Large intestine (tissue), 3 donors: ENCODE results near the gene SDC4. TPM values are rescaled to one million over a fixed set of nuclear protein-coding genes. Genes with fewer than 3 reads are reported as not detected.

Source experiments
- DNase-seq, 2 donors: peaks; one replicate each; pipeline versions ENCODE4 v3.0.0 to v3.0.0-alpha.2; 2013
- H3K27ac ChIP-seq: one replicate; pipeline ENCODE4 v1.5.1; 2013; ENCODE audit warnings: low read length
- H3K27me3 ChIP-seq: 2 replicates; pipeline ENCODE4 v1.6.1; 2013; ENCODE audit warnings: low read length; ENCODE audit not compliant: control insufficient read depth, insufficient read depth
- H3K36me3 ChIP-seq: 2 replicates; pipeline ENCODE4 v1.6.1; 2013; ENCODE audit warnings: low read length; ENCODE audit not compliant: control insufficient read depth, insufficient read depth
- H3K4me1 ChIP-seq: one replicate; pipeline ENCODE4 v1.6.1; 2013; ENCODE audit warnings: low read length; ENCODE audit not compliant: control insufficient read depth, insufficient read depth
- H3K4me3 ChIP-seq: one replicate; pipeline ENCODE4 v1.5.1; 2013; ENCODE audit warnings: low read length
- H3K9me3 ChIP-seq: one replicate; pipeline ENCODE4 v1.6.1; 2013; ENCODE audit warnings: mild to moderate bottlenecking, low read depth, low read length, moderate library complexity; ENCODE audit not compliant: control insufficient read depth
- WGBS: methylation state at CpG from one replicate; pipeline ENCODE4 v1.1.5; 2013; ENCODE audit warnings: low lambda C conversion rate; ENCODE audit not compliant: insufficient coverage; 5-methylcytosine and 5-hydroxymethylcytosine counted together
- polyA plus RNA-seq: library from polyadenylated mRNA; unstranded; fragments of 120-200 nt; gene quantifications from one replicate; pipeline ENCODE4 v1.2.1, GENCODE V29; 2013

SDC4 gene
- polyA plus RNA-seq, 1 donor, result 87.8 TPM

GRCh38 chr20:45307076-45307640 is 41.1 kb downstream of the SDC4 start:
- no CpG with 5 or more reads among the region's 16 CpGs for WGBS
- peaks cover 4% of the 10 kb centered on the region for H3K9me3 ChIP-seq
- no peaks in the 10 kb centered on the region for H3K4me1 ChIP-seq
- peaks cover 84% of the 10 kb centered on the region for H3K27me3 ChIP-seq
- no peak overlapping the region for H3K27ac ChIP-seq
- DNase-seq, result no peak
- no peak overlapping the region for H3K4me3 ChIP-seq
- H3K36me3 ChIP-seq, result no peaks in the 10 kb centered on the region

DNA sequence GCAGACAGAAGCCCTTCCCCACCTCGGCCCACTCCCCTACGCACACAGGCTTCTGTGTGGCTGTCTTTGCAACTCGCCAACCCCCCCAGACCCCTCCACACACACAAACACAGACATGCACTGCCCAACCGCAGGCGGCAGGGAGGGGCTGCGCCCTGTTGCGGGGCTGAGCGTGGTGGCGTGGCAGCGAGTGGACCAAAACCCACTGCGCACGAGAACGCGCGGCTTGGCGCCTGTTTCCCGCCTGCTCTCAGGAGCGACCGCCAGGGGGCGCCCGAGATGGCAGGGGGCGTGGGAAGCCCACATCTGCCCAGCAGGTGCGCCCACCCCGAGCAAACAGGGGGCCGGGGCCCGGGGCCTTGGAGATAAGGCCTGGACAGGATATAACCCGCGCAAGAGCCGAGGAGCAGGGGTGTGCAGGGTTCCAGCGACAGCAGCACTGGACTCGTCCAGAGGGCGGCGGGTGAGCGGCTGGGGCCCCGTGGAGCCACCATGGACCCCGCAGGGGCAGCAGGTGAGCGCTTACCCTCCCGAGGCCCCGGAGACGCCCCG is 41.7 kb downstream of the SDC4 start, which contains the start of gene RBPJL:
RBPJL (plus strand) TSS at position 410 of the 552 bp plus-strand sequence; CDS start at position 493, 83 bp downstream.
- H3K4me3 ChIP-seq, result no peak within 1 kb of the TSS
- no peaks in the 10 kb centered on the region for H3K36me3 ChIP-seq
- H3K27ac ChIP-seq, result no peak within 1 kb of the TSS
- peaks cover 4% of the 10 kb centered on the region for H3K9me3 ChIP-seq
- H3K4me1 ChIP-seq, result no peaks in the 10 kb centered on the region
- WGBS, result no CpG with 5 or more reads among the region's 41 CpGs
- H3K27me3 ChIP-seq, result peaks cover 78% of the 10 kb centered on the region
- no peak for DNase-seq

DNA sequence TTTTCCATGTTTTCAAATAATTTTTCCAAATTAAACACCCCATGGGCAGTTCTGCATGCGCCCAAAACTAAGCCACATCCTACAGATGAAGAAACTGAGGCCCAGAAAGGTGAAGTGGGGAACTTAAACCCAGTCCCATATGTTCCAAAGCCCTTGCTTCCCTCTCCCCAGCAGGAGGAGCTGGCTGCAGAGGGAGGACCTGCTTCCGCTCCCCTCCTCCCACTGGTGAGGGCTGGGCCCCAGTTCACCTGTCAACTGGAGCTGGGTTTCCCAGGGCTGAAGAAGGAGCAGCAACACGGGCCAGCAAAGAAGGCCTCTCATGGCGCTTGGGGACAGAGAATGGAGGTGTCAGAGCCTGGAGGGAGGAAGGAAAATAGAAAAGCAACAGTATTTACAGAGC is 43.0 kb downstream of the SDC4 start:
- WGBS, result 65% methylated on average over 2 of the region's 4 CpGs
- Histone ChIP-seq H3K9me3 (peaks cover 4% of the 10 kb centered on the region), H3K36me3 (no peaks in the 10 kb centered on the region), H3K4me3 (no peak overlapping the region), H3K27ac (no peak overlapping the region), H3K4me1 (no peaks in the 10 kb centered on the region), H3K27me3 (peaks cover 70% of the 10 kb centered on the region)
- no peak for DNase-seq

GRCh38 chr20:45304464-45304999 is 43.7 kb downstream of the SDC4 start:
- Histone ChIP-seq H3K36me3 (no peaks in the 10 kb centered on the region), H3K4me3 (no peak overlapping the region), H3K4me1 (no peaks in the 10 kb centered on the region), H3K27me3 (peaks cover 65% of the 10 kb centered on the region), H3K27ac (no peak overlapping the region), H3K9me3 (peaks cover 4% of the 10 kb centered on the region)
- no CpG with 5 or more reads among the region's 43 CpGs for WGBS
- DNase-seq, result no peak

DNA sequence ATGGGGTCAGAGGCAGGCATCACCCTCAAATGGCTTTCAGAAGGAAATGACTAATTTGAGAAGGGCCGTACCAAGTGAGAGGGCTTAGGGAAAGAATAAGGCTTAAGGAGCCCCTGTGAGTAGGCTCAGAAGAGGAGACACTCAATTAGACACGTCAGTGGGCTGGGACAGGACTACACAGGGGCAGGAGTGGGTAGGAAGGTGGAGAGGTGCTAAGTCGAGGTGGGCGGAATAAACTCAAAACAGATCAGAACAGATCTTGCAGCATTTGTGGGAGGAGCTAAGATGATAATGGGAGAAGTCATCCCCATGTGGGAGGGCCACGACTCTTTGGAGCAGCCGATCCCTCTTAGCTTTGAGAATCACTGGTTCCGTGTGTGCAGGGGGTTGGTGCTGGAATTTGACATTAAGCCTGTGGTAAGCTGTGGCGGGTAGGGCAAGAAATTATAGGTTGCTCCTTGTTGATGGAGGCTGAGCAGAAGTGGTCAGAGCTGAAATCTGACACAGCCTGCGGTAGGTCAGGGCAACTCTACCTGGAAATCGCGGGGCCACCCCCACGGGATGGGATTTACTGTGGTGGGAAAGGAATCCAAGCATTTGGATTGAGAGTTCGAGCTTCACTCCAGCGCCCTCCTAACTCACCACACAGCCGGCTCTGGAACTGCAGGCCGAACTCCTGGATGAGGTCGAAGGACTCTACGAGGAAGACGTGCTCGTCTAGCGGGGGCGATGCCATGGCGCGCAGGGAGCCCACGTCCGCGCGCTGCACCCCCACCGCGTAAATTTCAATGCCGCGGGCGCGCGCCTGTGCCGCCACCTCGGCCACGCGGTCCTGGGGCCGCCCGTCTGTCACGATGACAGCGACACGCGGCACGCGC is 44.4 kb downstream of the SDC4 start:
- Histone ChIP-seq H3K36me3 (no peaks in the 10 kb centered on the region), H3K27ac (no peak overlapping the region), H3K27me3 (peaks cover 61% of the 10 kb centered on the region), H3K4me1 (no peaks in the 10 kb centered on the region), H3K4me3 (no peak overlapping the region), H3K9me3 (peaks cover 4% of the 10 kb centered on the region)
- no peak for DNase-seq
- WGBS, result 90% methylated on average over 2 of the region's 47 CpGs

DNA sequence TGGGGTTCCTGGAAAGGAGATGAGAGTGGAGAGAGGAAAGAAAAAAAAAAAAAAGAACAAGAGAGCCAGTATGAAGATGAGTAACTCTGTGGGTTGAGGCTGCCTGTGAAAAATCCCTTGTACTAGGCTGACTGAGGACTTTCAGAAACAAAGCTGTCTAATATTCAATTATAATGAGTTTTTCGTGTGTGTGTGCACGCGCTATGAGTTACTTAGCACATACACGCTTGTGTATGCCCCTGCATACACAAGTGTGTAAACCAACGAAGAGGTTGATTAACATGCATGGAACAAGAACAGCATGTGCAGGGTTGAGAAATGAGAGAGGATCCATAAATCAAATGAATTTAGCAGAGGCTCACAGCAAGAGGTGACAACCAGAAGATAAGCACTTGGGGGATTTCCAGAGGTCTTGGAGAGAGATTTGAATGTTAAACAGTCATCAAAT is 46.4 kb downstream of the SDC4 start:
- H3K27ac ChIP-seq, result no peak overlapping the region
- H3K36me3 ChIP-seq, result no peaks in the 10 kb centered on the region
- H3K4me1 ChIP-seq, result no peaks in the 10 kb centered on the region
- no peak overlapping the region for H3K4me3 ChIP-seq
- H3K27me3 ChIP-seq, result peaks cover 42% of the 10 kb centered on the region
- H3K9me3 ChIP-seq, result peaks cover 4% of the 10 kb centered on the region
- WGBS, result 100% methylated on average over 1 of the region's 5 CpGs
- no peak for DNase-seq

- no peak for DNase-seq
- Histone ChIP-seq H3K27ac (no peak overlapping the region), H3K27me3 (peaks cover 33% of the 10 kb centered on the region), H3K4me3 (no peak overlapping the region), H3K36me3 (no peaks in the 10 kb centered on the region), H3K9me3 (no peaks in the 10 kb centered on the region), H3K4me1 (no peaks in the 10 kb centered on the region)
- no CpG with 5 or more reads among the region's 4 CpGs for WGBS
Observed at GRCh38 chr20:45300961-45301360, 47.3 kb downstream of the SDC4 start.

- Histone ChIP-seq H3K27ac (no peak overlapping the region), H3K27me3 (peaks cover 27% of the 10 kb centered on the region), H3K36me3 (no peaks in the 10 kb centered on the region), H3K4me3 (no peak overlapping the region), H3K4me1 (no peaks in the 10 kb centered on the region), H3K9me3 (no peaks in the 10 kb centered on the region)
- no peak for DNase-seq
- WGBS, result no CpG with 5 or more reads among the region's 6 CpGs
Observed at GRCh38 chr20:45299786-45300185, 48.4 kb downstream of the SDC4 start.

DNA sequence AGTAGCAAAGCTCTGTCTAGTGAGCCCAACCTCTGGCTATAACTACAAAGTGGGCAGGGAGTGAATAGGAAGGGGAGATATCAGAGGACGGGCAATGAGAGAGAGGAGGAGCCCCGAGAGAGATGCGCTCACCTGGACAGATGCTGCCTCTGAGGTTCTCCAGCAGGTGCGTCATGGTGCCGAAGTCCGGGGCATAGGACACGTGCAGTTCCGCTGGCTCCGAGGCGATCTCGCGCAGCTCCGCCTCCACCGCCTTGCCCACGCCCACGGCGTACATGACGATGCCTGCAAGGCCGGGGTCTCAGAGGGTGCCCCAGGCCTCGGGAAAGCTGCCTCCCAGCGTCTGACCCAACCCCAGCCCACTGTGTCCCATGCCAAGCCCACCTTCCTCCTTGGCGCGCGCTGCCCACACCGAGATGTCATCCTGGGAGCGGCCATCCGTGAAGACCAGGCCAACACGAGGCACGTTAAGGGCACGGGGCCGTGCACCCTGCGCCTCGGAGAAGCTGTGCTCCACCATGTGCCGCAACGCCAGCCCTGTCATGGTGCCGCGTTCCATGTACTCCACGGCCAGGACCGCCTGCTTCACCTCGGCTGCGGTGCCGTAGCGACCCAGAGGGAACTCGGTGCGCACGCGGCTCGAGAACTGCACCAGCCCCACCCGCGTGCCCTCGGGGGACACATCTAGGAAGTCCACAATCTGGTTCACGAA is 50.3 kb downstream of the SDC4 start:
- no peak overlapping the region for H3K4me3 ChIP-seq
- no peaks in the 10 kb centered on the region for H3K36me3 ChIP-seq
- peaks cover 28% of the 10 kb centered on the region for H3K27me3 ChIP-seq
- WGBS, result no CpG with 5 or more reads among the region's 52 CpGs
- H3K9me3 ChIP-seq, result peaks cover 7% of the 10 kb centered on the region
- no peak for DNase-seq
- peaks cover 5% of the 10 kb centered on the region for H3K4me1 ChIP-seq
- no peak overlapping the region for H3K27ac ChIP-seq

GRCh38 chr20:45294659-45295058 is 53.6 kb downstream of the SDC4 start:
- peaks cover 5% of the 10 kb centered on the region for H3K4me1 ChIP-seq
- WGBS, result no CpG with 5 or more reads among the region's 1 CpG
- DNase-seq, result no peak
- no peak overlapping the region for H3K4me3 ChIP-seq
- H3K9me3 ChIP-seq, result peaks cover 7% of the 10 kb centered on the region
- H3K27me3 ChIP-seq, result peaks cover 40% of the 10 kb centered on the region
- no peaks in the 10 kb centered on the region for H3K36me3 ChIP-seq
- H3K27ac ChIP-seq, result no peak overlapping the region
